ENCODE data around the gene PRMT1. TPM values are rescaled to one million over a fixed set of nuclear protein-coding genes. Genes with fewer than 3 reads are reported as not detected.

The PRMT1 gene
- total RNA-seq, 2 experiments from 2014 or later = 384 to 448 TPM

GRCh38 chr19:49639401-49640112 is 37.5 kb upstream of the PRMT1 start:
- ChIA-PET POLR2A (interaction anchor here (0.6 to 3.1 kb wide), 10 partner anchors 25 to 244 kb away, joined by 3 to 39 read pairs (median 6); partner anchors contain the start of genes AKT1S1, FUZ, NOSIP and PRMT1), CTCF (interaction anchor here (0.7 to 6.1 kb wide), 12 partner anchors 18 to 144 kb away, joined by 3 to 62 read pairs (median 5); partner anchors contain the start of genes NOSIP and PRR12)
- Mint-ChIP-seq H3K9me3 (ENCODE audit: low read depth) (no peaks in the 10 kb centered on the region), H3K4me3 (peak overlapping the region; percentile 100), H3K36me3 (ENCODE audit: low read depth) (peaks cover 2% of the 10 kb centered on the region), H3K27ac (peak overlapping the region; percentile 66), H3K27me3 (no peaks in the 10 kb centered on the region), H3K4me1 (peaks cover 44% of the 10 kb centered on the region)
- intact Hi-C loops (cut with DNase I, micrococcal nuclease) = loop anchor here (1.0 to 10.0 kb wide), 21 partner anchors 37 to 1277 kb away; partner anchors contain the start of genes NOSIP (in 2 of the 2), AKT1S1 (in 1 of the 2), ALDH16A1 (in 1 of the 2) and ASPDH (in 1 of the 2)
- peak; percentile 25 for DNase-seq
- ATAC-seq = no peak

- peak; percentile 76 for ATAC-seq
- POLR2A ChIA-PET = interaction anchor here (0.6 to 3.1 kb wide), 14 partner anchors 8 to 388 kb away, joined by 3 to 39 read pairs (median 4); partner anchors contain the start of genes AKT1S1, FUZ, NOSIP and PRMT1
- Mint-ChIP-seq H3K4me1 (peaks cover 48% of the 10 kb centered on the region), H3K4me3 (peak within 1 kb of the TSS; percentile 100), H3K27me3 (no peaks in the 10 kb centered on the region), H3K27ac (peak within 1 kb of the TSS; percentile 100), H3K9me3 (ENCODE audit: low read depth) (no peaks in the 10 kb centered on the region), H3K36me3 (ENCODE audit: low read depth) (peaks cover 2% of the 10 kb centered on the region)
- DNase-seq = peak; percentile 100
- CTCF ChIA-PET = interaction anchor here (0.6 to 6.1 kb wide), 15 partner anchors 17 to 168 kb away, joined by 3 to 62 read pairs (median 5); partner anchors contain the start of genes NOSIP and PRR12
- intact Hi-C loops (cut with DNase I, micrococcal nuclease) = loop anchor here (1.0 to 10.0 kb wide), 21 partner anchors 36 to 1278 kb away; partner anchors contain the start of genes NOSIP (in 2 of the 2), AKT1S1 (in 1 of the 2), ALDH16A1 (in 1 of the 2) and ASPDH (in 1 of the 2)
These were observed 36.8 kb upstream of the PRMT1 start, which contains the start of gene RRAS for GRCh38 chr19:49640113-49640898. TSS of gene RRAS (minus strand) at chr19:49640143. CDS start at chr19:49640098, 45 bp downstream.

- peak within 1 kb of the TSS; percentile 100 for H3K4me3 Mint-ChIP-seq
- POLR2A ChIA-PET = interaction anchor here (0.5 to 3.1 kb wide), 7 partner anchors 15 to 1277 kb away, joined by 3 to 39 read pairs (median 3); partner anchors contain the start of genes FUZ, PRMT1 and ZNF473
- peaks cover 51% of the 10 kb centered on the region for H3K4me1 Mint-ChIP-seq
- DNase-seq (peak; percentile 100), ATAC-seq (peak; percentile 66)
- no peaks in the 10 kb centered on the region for H3K27me3 Mint-ChIP-seq
- intact Hi-C loops (cut with DNase I, micrococcal nuclease) = loop anchor here (1.0 to 10.0 kb wide), 21 partner anchors 22 to 1280 kb away; partner anchors contain the start of genes AKT1S1 (in 1 of the 2), ASPDH (in 1 of the 2), ATF5 (in 1 of the 2) and BCAT2 (in 1 of the 2)
- peak within 1 kb of the TSS; percentile 100 for H3K27ac Mint-ChIP-seq
- CTCF ChIA-PET = interaction anchor here (0.7 to 6.1 kb wide), 9 partner anchors 23 to 146 kb away, joined by 3 to 62 read pairs (median 4); partner anchors contain the start of gene RPS11
- H3K9me3 Mint-ChIP-seq (ENCODE audit: low read depth) = no peaks in the 10 kb centered on the region
- peaks cover 3% of the 10 kb centered on the region for H3K36me3 Mint-ChIP-seq (ENCODE audit: low read depth)
These were observed 35.2 kb upstream of the PRMT1 start, which contains the start of gene SCAF1 for GRCh38 chr19:49641688-49642491. TSS of gene SCAF1 (plus strand) at chr19:49642209. CDS start at chr19:49645027, 2,818 bp downstream.

GRCh38 chr19:49642492-49643035 is 34.5 kb upstream of the PRMT1 start:
- Mint-ChIP-seq H3K27me3 (no peaks in the 10 kb centered on the region), H3K4me1 (peaks cover 51% of the 10 kb centered on the region), H3K9me3 (ENCODE audit: low read depth) (no peaks in the 10 kb centered on the region), H3K4me3 (peak overlapping the region; percentile 100), H3K27ac (peak overlapping the region; percentile 96), H3K36me3 (ENCODE audit: low read depth) (peaks cover 9% of the 10 kb centered on the region)
- ChIA-PET POLR2A (interaction anchor here (0.6 to 3.1 kb wide), 6 partner anchors 14 to 1278 kb away, joined by 3 to 39 read pairs (median 6); partner anchors contain the start of genes PRMT1 and ZNF473), CTCF (interaction anchor here (0.7 to 6.1 kb wide), 11 partner anchors 22 to 147 kb away, joined by 3 to 62 read pairs (median 4); partner anchors contain the start of genes NOSIP, PRRG2 and RPS11)
- ATAC-seq (no peak), DNase-seq (no peak)
- intact Hi-C loops (cut with DNase I, micrococcal nuclease) = loop anchor here (1.0 to 10.0 kb wide), 14 partner anchors 22 to 1280 kb away; partner anchors contain the start of genes AKT1S1 (in 1 of the 2), ASPDH (in 1 of the 2), ATF5 (in 1 of the 2) and BCAT2 (in 1 of the 2)

GRCh38 chr19:49643466-49643865 is 33.6 kb upstream of the PRMT1 start:
- peak overlapping the region; percentile 55 for H3K27ac Mint-ChIP-seq
- H3K36me3 Mint-ChIP-seq (ENCODE audit: low read depth) = peaks cover 9% of the 10 kb centered on the region
- no peaks in the 10 kb centered on the region for H3K27me3 Mint-ChIP-seq
- H3K4me3 Mint-ChIP-seq = peak overlapping the region; percentile 100
- H3K9me3 Mint-ChIP-seq (ENCODE audit: low read depth) = no peaks in the 10 kb centered on the region
- DNase-seq (peak; percentile 61), ATAC-seq (no peak)
- CTCF ChIA-PET = interaction anchor here (0.6 to 6.1 kb wide), 9 partner anchors 9 to 96 kb away, joined by 3 to 62 read pairs (median 5); partner anchors contain the start of genes NOSIP and PRRG2
- intact Hi-C loops (cut with DNase I, micrococcal nuclease) = loop anchor here in 1 of 2 experiments (2.0 to 10.0 kb wide), 7 partner anchors 733 to 1281 kb away; partner anchors contain the start of genes ASPDH, BCAT2, DBP and JOSD2
- POLR2A ChIA-PET = interaction anchor here (0.6 to 1.2 kb wide), 3 partner anchors 21 to 358 kb away, joined by 3 to 7 read pairs (median 4); partner anchors contain the start of gene PRMT1
- H3K4me1 Mint-ChIP-seq = peaks cover 45% of the 10 kb centered on the region

- ChIA-PET POLR2A (no interaction called here), CTCF (interaction anchor here (0.6 to 6.1 kb wide), 2 partner anchors 28 to 75 kb away, joined by 3 to 62 read pairs; no protein-coding TSS in a partner anchor)
- Mint-ChIP-seq H3K4me3 (no peak overlapping the region), H3K4me1 (peaks cover 34% of the 10 kb centered on the region), H3K36me3 (ENCODE audit: low read depth) (peaks cover 13% of the 10 kb centered on the region), H3K27ac (no peak overlapping the region), H3K27me3 (no peaks in the 10 kb centered on the region), H3K9me3 (ENCODE audit: low read depth) (no peaks in the 10 kb centered on the region)
- ATAC-seq = no peak
- DNase-seq = no peak
- intact Hi-C loops (cut with DNase I, micrococcal nuclease) = loop anchor here in 1 of 2 experiments (10.0 kb wide), 1 partner anchor 771 kb away; the partner anchor contains the start of gene PPP1R15A
These were observed 31.5 kb upstream of the PRMT1 start for GRCh38 chr19:49645592-49645991.

- POLR2A ChIA-PET = interaction anchor here (0.5 kb wide), 1 partner anchor 28 kb away, joined by 3 read pairs; no protein-coding TSS in a partner anchor
- CTCF ChIA-PET = no interaction called here
- Mint-ChIP-seq H3K4me1 (peaks cover 32% of the 10 kb centered on the region), H3K27me3 (no peaks in the 10 kb centered on the region), H3K27ac (no peak overlapping the region), H3K4me3 (no peak overlapping the region), H3K36me3 (ENCODE audit: low read depth) (peaks cover 13% of the 10 kb centered on the region), H3K9me3 (ENCODE audit: low read depth) (no peaks in the 10 kb centered on the region)
- intact Hi-C loops (cut with DNase I, micrococcal nuclease) = loop anchor here in 1 of 2 experiments (10.0 kb wide), 1 partner anchor 771 kb away; the partner anchor contains the start of gene PPP1R15A
- DNase-seq (no peak), ATAC-seq (no peak)
These were observed 31.1 kb upstream of the PRMT1 start for GRCh38 chr19:49645995-49646394.

GRCh38 chr19:49646586-49646985 is 30.5 kb upstream of the PRMT1 start:
- CTCF ChIA-PET = no interaction called here
- ATAC-seq (no peak), DNase-seq (no peak)
- no peaks in the 10 kb centered on the region for H3K27me3 Mint-ChIP-seq
- H3K36me3 Mint-ChIP-seq (ENCODE audit: low read depth) = peaks cover 13% of the 10 kb centered on the region
- H3K4me3 Mint-ChIP-seq = no peak overlapping the region
- H3K9me3 Mint-ChIP-seq (ENCODE audit: low read depth) = no peaks in the 10 kb centered on the region
- POLR2A ChIA-PET = no interaction called here
- intact Hi-C loops (cut with DNase I, micrococcal nuclease) = loop anchor here in 1 of 2 experiments (10.0 kb wide), 1 partner anchor 772 kb away; the partner anchor contains the start of gene PPP1R15A
- no peak overlapping the region for H3K27ac Mint-ChIP-seq
- peaks cover 31% of the 10 kb centered on the region for H3K4me1 Mint-ChIP-seq

- Mint-ChIP-seq H3K4me1 (no peaks in the 10 kb centered on the region), H3K27ac (no peak overlapping the region), H3K9me3 (ENCODE audit: low read depth) (no peaks in the 10 kb centered on the region), H3K27me3 (no peaks in the 10 kb centered on the region), H3K36me3 (ENCODE audit: low read depth) (peaks cover 30% of the 10 kb centered on the region), H3K4me3 (no peak overlapping the region)
- intact Hi-C loops (cut with DNase I, micrococcal nuclease) = no loop called here
- POLR2A ChIA-PET = no interaction called here
- CTCF ChIA-PET = no interaction called here
- no peak for ATAC-seq
- DNase-seq = no peak
These were observed 25.8 kb upstream of the PRMT1 start for GRCh38 chr19:49651029-49651819.

Measured in activated CD4-positive, alpha-beta T cell treated with anti-CD3 and anti-CD28 coated beads for 36 hours (primary cell).